ENCODE results near the gene SIVA1. TPM values are rescaled to one million over a fixed set of nuclear protein-coding genes. Genes with fewer than 3 reads are reported as not detected.

The SIVA1 gene
- total and polyA plus RNA-seq, 4 donors: 67.5 to 212 (median 128) TPM

DNA sequence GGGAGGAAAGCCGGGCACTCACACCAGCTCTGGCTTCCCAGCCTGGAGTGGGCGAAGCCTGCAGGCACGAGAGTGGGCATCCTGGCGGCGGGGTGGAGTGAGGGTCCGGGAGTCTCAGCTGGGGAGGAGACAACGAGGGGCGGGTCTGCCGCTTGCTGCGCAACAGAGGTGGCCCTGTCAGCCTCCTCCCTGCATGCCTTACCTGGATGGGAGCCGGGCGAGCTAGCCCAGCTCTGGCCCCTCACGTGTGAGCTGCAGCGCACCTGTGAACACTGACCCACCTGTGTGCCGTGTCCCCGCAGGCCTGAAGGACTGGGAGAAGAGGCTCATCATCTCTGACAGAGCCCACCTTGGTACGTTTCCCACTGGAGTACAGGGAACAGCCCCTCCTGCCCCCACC is 13.9 kb upstream of the SIVA1 start:
- H3K4me1 ChIP-seq (ENCODE audit: control insufficient read depth in 5 of 5, insufficient read depth in 5 of 5, low read length in 5 of 5): peaks cover 0 to 15% (median 8%) of the 10 kb centered on the region in 5 donors
- H3K27me3 ChIP-seq (ENCODE audit: control insufficient read depth in 3 of 3, insufficient read depth in 3 of 3, low read length in 2 of 3): no peaks in the 10 kb centered on the region
- H3K9ac ChIP-seq (ENCODE audit: insufficient read depth in 1 of 2, low read length in 2 of 2): no peak overlapping the region
- no peak overlapping the region for H3K27ac ChIP-seq (ENCODE audit: low read depth in 1 of 2, low read length in 1 of 2)
- H3K4me3 ChIP-seq: no peak overlapping the region
- H3K9me3 ChIP-seq (ENCODE audit: control insufficient read depth in 4 of 4, insufficient read depth in 3 of 4, low read length in 3 of 4): no peaks in the 10 kb centered on the region
- DNase-seq (no peak), ATAC-seq (ENCODE audit: insufficient read depth, low FRiP score) (no peak)
- peaks cover 0 to 4% (median 1%) of the 10 kb centered on the region in 4 donors for H3K36me3 ChIP-seq (ENCODE audit: control insufficient read depth in 4 of 4, insufficient read depth in 4 of 4, low read length in 4 of 4)
- WGBS, 2 donors: 97% methylated on average over 15 to 17 of the region's 17 CpGs
- TF ChIP-seq CTCF (IDR thresholded peaks at IDR 0.05; ENCODE audit: control extremely low read depth, extremely low read depth): no peak

DNA sequence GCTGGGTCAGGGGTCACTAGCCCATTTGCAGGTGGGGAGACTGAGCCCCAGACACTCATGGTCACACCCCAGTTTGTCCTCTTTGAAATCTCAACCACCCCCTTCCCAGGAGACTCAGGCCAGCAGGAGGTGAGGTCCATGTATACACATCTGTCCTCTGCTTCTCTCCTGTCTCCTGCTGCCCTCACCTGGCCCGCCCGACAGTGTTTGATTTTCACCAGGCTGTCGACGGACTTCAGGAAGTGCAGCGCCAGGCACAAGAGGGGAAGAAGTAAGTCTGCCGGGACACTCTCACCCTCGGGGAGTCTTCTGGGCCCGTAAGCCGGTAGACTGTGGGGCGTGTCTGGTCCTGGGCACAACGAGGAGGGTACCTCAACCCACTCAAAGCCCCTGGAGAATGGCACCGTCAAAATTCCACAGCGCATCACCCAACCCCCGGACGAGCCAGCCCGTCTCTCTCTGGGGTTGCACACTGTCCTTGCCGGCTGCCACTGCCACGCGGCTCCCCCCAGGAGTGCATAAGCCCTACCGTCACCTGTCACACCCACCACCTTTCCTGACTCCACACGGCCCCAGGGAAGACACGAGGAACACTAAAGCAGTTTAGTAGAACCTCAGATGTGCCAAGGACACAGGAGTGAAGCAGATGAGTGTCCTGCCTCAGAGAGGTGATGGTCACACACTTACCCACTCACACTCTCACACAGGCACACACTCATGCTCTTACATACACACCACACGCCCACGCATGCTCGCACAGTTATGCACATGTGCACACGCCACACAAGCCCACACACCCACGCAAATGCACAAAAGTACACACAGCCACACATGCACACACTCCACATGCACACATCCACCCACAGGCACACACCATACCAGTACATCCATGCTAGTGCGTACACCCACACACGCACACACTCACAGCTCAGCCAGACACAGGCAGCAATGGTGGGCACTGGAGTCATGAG is 13.1 kb upstream of the SIVA1 start:
- Histone ChIP-seq H3K9ac (ENCODE audit: insufficient read depth in 1 of 2, low read length in 2 of 2) (no peak overlapping the region), H3K4me1 (ENCODE audit: control insufficient read depth in 5 of 5, insufficient read depth in 5 of 5, low read length in 5 of 5) (peaks cover 0 to 15% (median 8%) of the 10 kb centered on the region in 5 donors), H3K27ac (ENCODE audit: low read depth in 1 of 2, low read length in 1 of 2) (no peak overlapping the region), H3K9me3 (ENCODE audit: control insufficient read depth in 4 of 4, insufficient read depth in 3 of 4, low read length in 3 of 4) (no peaks in the 10 kb centered on the region), H3K4me3 (no peak overlapping the region), H3K36me3 (ENCODE audit: control insufficient read depth in 4 of 4, insufficient read depth in 4 of 4, low read length in 4 of 4) (peaks cover 0 to 4% (median 1%) of the 10 kb centered on the region in 4 donors), H3K27me3 (ENCODE audit: control insufficient read depth in 3 of 3, insufficient read depth in 3 of 3, low read length in 2 of 3) (no peaks in the 10 kb centered on the region)
- no peak for TF ChIP-seq CTCF (IDR thresholded peaks at IDR 0.05; ENCODE audit: control extremely low read depth, extremely low read depth)
- no peak for DNase-seq
- 85 to 87% methylated on average over 29 of the region's 29 CpGs for WGBS, 2 donors
- ATAC-seq (ENCODE audit: insufficient read depth, low FRiP score): no peak

DNA sequence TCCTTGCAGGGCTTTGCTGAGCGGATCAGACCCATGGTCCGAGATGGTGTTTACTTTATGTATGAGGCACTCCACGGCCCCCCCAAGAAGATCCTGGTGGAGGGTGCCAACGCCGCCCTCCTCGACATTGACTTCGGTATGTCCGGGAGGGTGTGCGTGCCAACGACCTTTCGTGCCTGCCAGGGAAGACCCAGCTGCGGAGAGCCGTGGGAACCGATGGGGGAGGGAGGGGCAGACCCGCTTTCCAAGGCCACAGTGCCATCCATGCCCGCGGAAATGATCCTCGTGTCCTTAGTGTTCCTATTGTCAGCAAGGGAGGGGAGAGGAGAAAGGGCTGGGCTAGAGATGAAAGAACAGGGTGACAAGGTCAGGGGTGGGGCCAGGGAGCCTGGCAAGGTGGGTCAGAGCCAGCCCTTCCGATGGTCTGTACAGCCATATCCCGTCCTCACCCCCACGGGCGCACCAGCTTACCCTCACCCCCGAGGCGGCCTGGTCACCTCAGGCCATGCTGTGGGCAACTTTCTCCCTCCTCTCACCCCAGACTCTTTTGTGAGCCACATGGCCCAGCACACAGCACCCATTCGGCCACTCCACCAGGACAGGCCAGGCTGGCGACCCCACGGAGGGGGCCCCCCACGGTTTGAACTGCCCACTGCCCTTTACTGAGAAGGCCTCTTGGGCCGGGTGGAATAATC is 11.7 kb upstream of the SIVA1 start:
- H3K9me3 ChIP-seq (ENCODE audit: control insufficient read depth in 4 of 4, insufficient read depth in 3 of 4, low read length in 3 of 4): no peaks in the 10 kb centered on the region
- H3K4me3 ChIP-seq: no peak overlapping the region
- TF ChIP-seq CTCF (IDR thresholded peaks at IDR 0.05; ENCODE audit: control extremely low read depth, extremely low read depth): no peak
- peaks cover 0 to 4% (median 2%) of the 10 kb centered on the region in 4 donors for H3K36me3 ChIP-seq (ENCODE audit: control insufficient read depth in 4 of 4, insufficient read depth in 4 of 4, low read length in 4 of 4)
- no peak overlapping the region for H3K9ac ChIP-seq (ENCODE audit: insufficient read depth in 1 of 2, low read length in 2 of 2)
- ATAC-seq (ENCODE audit: insufficient read depth, low FRiP score): no peak
- 91 to 92% methylated on average over 29 of the region's 29 CpGs for WGBS, 2 donors
- DNase-seq: no peak
- H3K27ac ChIP-seq (ENCODE audit: low read depth in 1 of 2, low read length in 1 of 2): no peak overlapping the region
- no peaks in the 10 kb centered on the region for H3K27me3 ChIP-seq (ENCODE audit: control insufficient read depth in 3 of 3, insufficient read depth in 3 of 3, low read length in 2 of 3)
- peaks cover 0 to 15% (median 7%) of the 10 kb centered on the region in 5 donors for H3K4me1 ChIP-seq (ENCODE audit: control insufficient read depth in 5 of 5, insufficient read depth in 5 of 5, low read length in 5 of 5)
